Measurements from ENCODE around the gene GRB14.

GRCh38 chr2:164664070-164664469 is 42.8 kb upstream of the GRB14 start:
- TF ChIP-seq E2F5 (CRISPR knock-in tag; IDR thresholded peaks at IDR 0.05) (no peak), CTCF (IDR thresholded peaks at IDR 0.05) (no peak), ATF6 (CRISPR knock-in tag; IDR thresholded peaks at IDR 0.05) (no peak), IRF2 (CRISPR knock-in tag; IDR thresholded peaks at IDR 0.05; ENCODE audit: borderline replicate concordance, low read depth) (no peak), ESRRA (CRISPR knock-in tag; IDR thresholded peaks at IDR 0.05; ENCODE audit: borderline replicate concordance) (no peak), NR3C1 (CRISPR knock-in tag; conservative IDR thresholded peaks at IDR 0.05; ENCODE audit: low read depth) (no peak), GRHL2 (CRISPR knock-in tag; IDR thresholded peaks at IDR 0.05; ENCODE audit: insufficient replicate concordance, severe bottlenecking) (no peak)
